Fibroblast of the aortic adventitia (primary cell): ENCODE results near the gene TTC31. TPM values are rescaled to one million over a fixed set of nuclear protein-coding genes. Genes with fewer than 3 reads are reported as not detected.
"Not testable (repeated sequence)": the region's sequence is repeated elsewhere in the genome, so short reads cannot be mapped to it uniquely, and the experiment has no call there.

ENCODE experiments used
- DNase-seq: peaks from one replicate; pipeline ENCODE4 v3.0.0-alpha.2; 2010; ENCODE audit warnings: low read depth
- H3K4me3 ChIP-seq: 2 replicates; pipeline ENCODE4 v1.5.1; 2011; ENCODE audit warnings: low read depth, mild to moderate bottlenecking, control low read depth, low read length, moderate library complexity
- CTCF ChIP-seq: IDR thresholded peaks from 2 replicates; pipeline ENCODE4 v1.5.1; 2011; ENCODE audit warnings: mild to moderate bottlenecking, low read length, control low read depth, inconsistent platforms; ENCODE audit not compliant: insufficient read depth
- total RNA-seq: library from RNA; depleted of rRNA; stranded (reverse); fragments of >200 nt; gene quantifications from 2 replicates; pipeline ENCODE4 v1.2.3, GENCODE V29; 2012; ENCODE audit warnings: low replicate concordance

The TTC31 gene
- total RNA-seq, 1 donor, result 16.3 TPM

- TF ChIP-seq CTCF, result no peak
- peak overlapping the region; percentile 72 for H3K4me3 ChIP-seq
- no peak for DNase-seq
Observed at GRCh38 chr2:74458938-74459363, 23.9 kb upstream of the TTC31 start.

DNA sequence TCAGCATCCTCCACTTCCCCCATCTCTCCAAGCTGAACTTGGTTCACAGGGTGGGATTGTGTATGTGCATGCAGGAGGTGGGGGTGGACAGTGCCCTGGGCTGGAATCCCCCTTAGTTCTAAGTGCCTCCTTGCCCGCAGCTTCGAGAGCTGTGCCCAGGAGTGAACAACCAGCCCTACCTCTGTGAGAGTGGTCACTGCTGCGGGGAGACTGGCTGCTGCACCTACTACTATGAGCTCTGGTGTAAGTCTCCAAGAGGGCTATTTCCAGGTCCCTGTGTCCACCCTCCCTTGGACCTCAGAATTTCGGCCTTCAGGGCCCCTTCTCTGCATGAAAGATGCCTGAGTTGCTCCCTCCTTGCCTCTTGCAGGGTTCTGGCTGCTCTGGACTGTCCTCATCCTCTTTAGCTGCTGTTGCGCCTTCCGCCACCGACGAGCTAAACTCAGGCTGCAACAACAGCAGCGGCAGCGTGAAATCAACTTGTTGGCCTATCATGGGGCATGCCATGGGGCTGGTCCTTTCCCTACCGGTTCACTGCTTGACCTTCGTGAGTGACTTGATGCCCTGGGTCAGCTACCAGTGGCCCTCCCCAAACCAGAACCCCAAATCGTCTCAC, 23.3 kb upstream of the TTC31 start:
- H3K4me3 ChIP-seq, result peak overlapping the region; percentile 72
- DNase-seq, result not testable (repeated sequence)

- not testable (repeated sequence) for H3K4me3 ChIP-seq, DNase-seq
Observed at GRCh38 chr2:74460187-74460586, 22.7 kb upstream of the TTC31 start.

- no peak for TF ChIP-seq CTCF
Observed at GRCh38 chr2:74461187-74462053, 21.5 kb upstream of the TTC31 start.

GRCh38 chr2:74462054-74462785, 20.7 kb upstream of the TTC31 start:
- TF ChIP-seq CTCF, result no peak
- no peak overlapping the region for H3K4me3 ChIP-seq
- DNase-seq, result no peak

More at GRCh38 chr2:74461187-74462053, 21.5 kb upstream of the TTC31 start:
- no peak overlapping the region for H3K4me3 ChIP-seq
- DNase-seq, result no peak

DNA sequence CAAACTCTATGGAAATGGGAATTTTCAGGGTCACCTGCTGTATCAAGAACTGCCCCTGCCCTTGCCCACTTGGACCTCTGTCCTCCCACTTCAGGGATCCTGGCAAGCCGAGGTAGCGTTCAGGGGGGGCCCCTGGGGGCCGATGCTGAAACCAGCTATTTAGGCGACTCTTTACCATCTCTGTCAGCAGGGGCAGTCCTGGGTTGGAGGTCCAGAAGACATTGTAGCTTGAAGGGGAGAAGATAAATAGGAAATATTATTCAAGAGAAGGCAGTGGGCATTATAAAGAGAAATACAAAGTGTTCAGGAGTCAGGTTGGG, 20.1 kb upstream of the TTC31 start:
- DNase-seq, result no peak
- no peak overlapping the region for H3K4me3 ChIP-seq
- TF ChIP-seq CTCF, result no peak

GRCh38 chr2:74464406-74464805, 18.5 kb upstream of the TTC31 start:
- no peak for DNase-seq
- TF ChIP-seq CTCF, result no peak

DNA sequence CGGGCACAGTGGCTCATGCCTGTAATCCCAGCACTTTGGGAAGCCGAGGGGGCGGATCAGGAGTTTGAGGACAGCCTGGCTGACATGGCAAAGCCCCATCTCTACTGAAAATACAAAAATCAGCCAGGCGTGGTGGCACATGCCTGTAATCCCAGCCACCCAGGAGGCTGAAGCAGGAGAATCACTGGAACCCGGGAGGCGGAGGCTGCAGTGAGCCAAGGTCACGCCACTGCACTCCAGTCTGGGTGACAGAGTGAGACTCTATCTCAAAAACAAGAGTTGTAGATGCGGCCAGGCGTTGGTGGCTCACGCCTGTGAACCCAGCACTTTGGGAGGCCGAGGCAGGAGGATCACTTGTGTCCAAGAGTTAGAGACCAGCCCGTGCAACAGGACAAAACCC, 12.1 kb upstream of the TTC31 start:
- not testable (repeated sequence) for DNase-seq, H3K4me3 ChIP-seq

More at GRCh38 chr2:74464406-74464805, 18.5 kb upstream of the TTC31 start:
- H3K4me3 ChIP-seq, result peak overlapping the region; percentile 83
